ENCODE results near the gene GPR149.

- TF ChIP-seq CTCF (conservative IDR thresholded peaks at IDR 0.05 in 1 of 2, IDR thresholded peaks at IDR 0.05 in 1 of 2; ENCODE audit: extremely low read depth in 1 of 2, insufficient read depth in 1 of 2, low read depth in 1 of 2, low read length in 2 of 2) (no peak), EZH2 (IDR thresholded peaks at IDR 0.05; ENCODE audit: borderline replicate concordance, low read length) (no peak)
Measured at GRCh38 chr3:154431043-154431442, 1.1 kb upstream of the GPR149 start.
